GM19455 (cell line): ENCODE results near the gene JAK3.
"Not testable (repeated sequence)": the region's sequence is repeated elsewhere in the genome, so short reads cannot be mapped to it uniquely, and the experiment has no call there.

Experiments used
- ATAC-seq: cut with Tn5 transposase; IDR thresholded peaks from one replicate; pipeline ENCODE4 v1.9.1; 2021; ENCODE audit not compliant: unreplicated experiment

Gene JAK3

DNA sequence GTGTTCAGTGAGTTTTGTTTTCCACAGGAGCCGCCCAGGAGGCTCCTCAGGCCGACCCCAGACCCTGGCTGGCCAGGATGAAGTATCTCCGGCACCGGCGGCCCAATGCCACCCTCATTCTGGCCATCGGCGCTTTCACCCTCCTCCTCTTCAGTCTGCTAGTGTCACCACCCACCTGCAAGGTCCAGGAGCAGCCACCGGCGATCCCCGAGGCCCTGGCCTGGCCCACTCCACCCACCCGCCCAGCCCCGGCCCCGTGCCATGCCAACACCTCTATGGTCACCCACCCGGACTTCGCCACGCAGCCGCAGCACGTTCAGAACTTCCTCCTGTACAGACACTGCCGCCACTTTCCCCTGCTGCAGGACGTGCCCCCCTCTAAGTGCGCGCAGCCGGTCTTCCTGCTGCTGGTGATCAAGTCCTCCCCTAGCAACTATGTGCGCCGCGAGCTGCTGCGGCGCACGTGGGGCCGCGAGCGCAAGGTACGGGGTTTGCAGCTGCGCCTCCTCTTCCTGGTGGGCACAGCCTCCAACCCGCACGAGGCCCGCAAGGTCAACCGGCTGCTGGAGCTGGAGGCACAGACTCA lies 40.0 kb downstream of the JAK3 start:
- no peak for ATAC-seq

DNA sequence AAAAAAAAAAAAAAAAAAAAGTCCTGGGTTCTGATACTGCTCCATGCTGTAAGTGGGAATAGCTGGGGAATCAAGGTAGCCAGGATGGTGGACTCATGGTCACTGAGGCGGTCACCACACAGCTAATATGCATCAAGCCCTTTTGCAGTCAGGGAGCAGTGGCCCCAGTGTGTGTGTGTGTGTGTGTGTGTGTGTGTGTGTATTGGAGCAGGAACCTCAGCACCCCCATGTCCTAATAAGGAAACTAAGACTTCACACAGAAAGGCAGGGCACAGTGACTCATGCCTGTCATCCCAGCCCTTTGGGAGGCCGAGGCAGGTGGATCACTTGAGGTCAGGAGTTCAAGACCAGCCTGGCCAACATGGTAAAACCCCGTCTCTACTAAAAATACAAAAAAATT lies 40.8 kb downstream of the JAK3 start:
- no peak for ATAC-seq

DNA sequence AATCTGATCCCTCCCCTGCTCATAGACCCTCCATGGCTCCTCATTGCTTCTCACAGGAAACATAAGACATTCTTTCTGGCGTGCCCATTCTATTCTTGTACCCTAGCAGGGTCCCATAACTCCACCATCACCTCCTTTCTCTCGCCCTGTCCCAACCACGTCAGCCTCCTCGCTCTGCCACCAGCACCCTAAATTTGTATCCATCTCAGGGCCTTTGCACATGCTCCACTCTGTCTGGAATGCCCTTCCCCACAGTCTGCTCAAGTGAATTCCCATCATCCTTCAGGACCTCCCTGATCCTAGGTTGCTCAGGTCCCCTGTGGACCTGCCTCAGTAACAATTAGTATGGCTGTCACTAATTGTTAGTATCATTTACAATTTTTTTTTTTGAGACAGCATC lies 42.4 kb downstream of the JAK3 start:
- no peak for ATAC-seq

DNA sequence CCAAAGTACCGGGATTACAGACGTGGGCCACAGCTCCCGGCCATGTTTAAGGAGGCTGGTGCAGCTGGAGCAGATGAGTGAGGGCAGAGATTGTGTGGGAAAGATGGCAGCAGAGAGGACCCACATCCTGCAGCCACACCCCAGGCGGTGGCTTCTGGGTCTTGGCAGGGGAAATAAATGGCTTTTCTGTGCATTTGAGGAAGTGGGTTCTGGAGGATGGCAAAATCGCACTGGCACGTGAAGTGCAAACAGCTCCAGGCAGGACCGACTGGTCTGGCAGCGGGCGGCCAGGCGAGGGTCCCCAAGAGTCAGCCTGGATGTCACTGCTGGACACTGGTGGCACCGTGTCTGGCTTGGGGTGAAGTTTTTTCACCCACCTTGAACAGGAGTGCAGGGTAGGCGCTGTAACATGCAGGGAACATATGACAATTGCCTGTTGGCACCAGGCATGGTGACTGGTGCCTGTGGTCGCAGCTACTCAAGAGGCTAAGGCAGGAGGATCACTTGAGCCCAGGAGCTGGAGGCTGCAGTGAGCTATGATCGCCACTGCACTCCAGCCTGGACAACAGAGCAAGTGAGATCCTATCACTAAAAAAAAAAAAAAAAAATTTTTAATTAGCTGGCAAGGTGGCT lies 44.4 kb downstream of the JAK3 start:
- no peak for ATAC-seq

DNA sequence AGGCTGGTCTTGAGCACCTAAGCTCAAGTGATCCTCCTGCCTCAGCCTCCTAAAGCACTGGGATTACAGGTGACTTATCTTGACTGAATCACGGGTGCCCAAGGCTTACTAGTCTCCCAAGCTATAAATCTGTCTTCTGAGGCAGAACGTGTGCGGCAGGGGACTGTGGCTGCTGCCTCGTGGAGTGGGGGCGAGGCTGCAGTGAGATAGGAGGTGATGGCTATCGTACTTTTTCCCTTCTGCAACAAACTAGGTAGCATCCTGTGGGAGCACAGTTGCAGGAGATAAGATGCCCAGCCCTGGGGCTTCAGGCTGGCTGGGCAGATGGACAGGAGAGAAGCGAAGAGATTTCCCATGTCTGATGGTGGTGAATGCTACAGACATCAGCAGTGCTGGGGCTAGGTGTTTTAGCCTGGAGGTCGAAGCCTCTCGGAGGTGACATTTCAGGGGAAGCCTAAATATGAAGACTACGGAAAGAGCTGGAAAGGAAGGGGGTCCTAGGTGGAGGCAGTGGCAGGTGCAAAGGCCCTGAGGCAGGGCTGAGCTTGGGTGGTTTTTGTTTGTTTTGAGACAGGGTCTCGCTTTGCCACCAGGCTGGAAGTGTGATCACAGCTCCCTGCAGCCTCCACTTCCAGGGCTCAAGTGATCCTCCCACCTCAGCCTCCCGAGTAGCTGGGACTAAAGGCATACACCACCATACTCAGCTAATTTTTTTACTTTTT lies 45.5 kb downstream of the JAK3 start:
- no peak for ATAC-seq

DNA sequence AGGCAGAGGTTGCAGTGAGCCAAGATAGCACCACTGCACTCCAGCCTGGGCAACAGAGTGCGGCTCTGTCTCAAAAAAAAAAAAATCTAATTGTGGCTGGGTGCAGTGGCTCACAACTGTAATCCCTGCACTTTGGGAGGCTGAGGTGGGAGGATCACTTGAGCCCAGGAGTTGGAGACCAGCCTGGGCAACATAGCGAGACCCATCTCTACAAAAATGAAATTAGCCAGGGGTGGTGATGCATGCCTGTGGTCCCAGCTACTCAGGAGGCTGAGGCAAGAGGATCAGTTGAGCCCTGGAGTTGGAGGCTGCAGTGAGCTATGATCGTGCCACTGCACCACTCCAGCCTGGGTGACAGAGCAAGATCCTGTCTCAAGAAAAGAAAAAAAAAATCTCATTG lies 49.2 kb downstream of the JAK3 start:
- not testable (repeated sequence) for ATAC-seq

DNA sequence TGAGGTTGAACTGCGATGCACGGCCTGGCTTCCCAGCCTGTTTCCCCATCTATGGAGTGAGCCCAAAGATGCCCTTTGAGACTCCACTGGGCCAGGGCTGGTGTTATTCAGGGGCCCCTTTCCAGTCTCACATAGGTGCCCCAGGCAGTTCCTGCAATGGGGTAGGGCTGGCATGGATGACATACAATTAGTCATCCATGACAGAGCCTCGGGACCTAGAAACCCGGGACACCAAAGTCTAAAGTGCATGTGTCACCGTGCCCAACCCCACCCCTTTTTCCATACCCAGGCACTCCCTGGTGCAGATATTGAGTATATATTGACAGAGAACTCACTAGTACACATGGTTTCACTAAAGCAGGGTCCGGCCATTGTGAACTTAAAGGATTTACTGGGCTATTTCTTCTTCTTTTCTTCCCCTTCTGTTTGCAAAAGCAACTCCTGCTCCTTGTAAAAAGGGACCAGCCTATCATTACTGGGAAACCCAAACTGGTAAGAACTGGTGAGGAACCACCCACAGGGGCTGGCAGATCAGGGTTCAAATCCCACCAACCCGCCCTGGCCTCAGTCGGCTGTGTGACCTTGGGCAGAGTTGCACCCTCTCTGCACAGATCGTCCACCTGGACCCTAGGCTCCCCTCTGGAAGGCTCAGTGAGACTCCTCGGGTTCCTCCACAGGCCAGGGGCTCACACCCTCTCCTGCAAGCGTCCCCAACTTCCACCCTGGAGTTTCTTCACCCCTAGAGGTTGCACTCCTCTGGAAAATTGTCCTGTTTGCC lies 50.2 kb downstream of the JAK3 start:
- no peak for ATAC-seq

DNA sequence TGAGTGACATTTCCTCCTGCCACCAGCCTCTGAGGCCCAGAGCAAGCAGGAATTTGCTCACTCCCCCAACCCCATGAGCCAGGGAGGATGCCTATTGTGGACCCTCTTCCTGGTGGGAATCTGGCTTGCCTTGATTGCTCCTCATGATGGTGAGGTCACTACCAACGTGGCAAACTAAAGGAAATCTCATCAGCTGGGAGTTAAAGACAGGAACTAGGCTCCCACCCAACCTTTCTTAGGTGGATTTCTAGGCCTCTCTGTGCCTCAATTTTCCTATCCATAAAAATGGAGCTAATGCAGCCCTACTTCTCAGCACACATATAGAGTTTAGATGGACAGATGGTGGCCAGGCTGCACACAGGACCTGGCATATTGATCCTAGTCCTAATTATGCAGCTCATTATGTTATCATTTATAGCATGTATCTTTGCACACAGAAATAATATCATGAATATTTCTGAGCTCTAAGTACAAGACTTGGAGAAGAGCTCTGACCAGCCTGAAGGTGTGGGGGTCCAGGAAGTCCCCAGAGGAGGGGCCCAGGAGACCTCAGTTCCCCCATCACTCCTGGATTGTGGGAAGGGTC lies 50.9 kb downstream of the JAK3 start:
- ATAC-seq = no peak

DNA sequence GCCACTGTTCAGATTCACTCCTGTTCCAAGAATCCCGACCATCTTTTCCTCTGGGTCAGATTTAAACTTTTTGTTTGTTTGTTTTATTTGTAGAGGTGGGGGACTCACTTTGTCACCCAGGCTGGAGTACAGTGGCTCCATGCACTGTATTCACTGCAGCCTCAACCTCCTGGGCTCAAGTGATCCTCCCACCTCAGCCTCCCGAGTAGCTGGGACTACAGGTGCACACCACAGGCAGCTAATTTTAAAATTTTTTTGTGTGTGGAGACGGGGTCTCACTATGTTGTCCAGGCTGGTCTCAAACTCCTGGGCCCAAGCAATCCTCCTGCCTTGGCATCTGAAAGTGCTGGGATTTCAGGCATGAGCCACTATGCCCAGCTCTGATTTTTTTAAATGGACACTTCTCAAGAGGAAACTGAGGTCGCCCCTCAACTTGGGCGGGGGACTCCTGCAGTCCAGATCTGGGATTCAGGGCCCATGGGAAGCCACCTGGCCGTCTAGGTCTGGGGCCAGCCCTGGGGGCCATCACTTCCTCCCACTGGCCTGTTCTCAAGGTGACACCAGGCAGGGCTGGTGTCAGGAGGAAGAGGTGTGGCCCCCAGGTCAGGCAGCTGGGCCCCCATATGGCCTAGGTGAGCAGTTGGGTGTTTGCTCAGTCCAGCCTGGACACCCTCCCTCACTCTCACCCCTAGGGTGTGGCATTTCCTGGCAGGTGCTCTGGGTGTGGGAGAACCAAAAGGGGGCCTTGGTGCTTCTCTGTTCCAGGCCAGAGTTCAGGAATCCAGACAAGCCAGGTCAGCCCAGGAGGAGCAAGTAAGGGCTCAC lies 51.6 kb downstream of the JAK3 start:
- ATAC-seq = no peak

DNA sequence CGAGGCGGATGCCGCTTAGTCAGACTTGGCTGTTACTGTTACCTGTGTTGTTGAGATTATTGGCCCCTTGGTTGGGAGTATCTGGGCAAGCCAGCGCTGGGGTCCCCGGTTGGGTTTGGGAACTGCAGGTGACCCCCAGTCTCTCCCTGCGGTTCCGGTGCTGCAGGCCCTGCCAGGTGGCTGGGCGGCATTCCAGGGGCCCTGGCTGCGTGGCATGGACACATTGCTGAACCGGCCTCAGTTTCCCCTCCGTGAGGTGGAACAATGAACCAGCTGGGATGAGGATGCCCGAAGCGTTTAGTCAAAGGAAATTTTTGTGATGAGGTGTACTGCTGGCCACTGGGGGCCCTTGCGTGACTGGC lies 52.3 kb downstream of the JAK3 start:
- no peak for ATAC-seq

DNA sequence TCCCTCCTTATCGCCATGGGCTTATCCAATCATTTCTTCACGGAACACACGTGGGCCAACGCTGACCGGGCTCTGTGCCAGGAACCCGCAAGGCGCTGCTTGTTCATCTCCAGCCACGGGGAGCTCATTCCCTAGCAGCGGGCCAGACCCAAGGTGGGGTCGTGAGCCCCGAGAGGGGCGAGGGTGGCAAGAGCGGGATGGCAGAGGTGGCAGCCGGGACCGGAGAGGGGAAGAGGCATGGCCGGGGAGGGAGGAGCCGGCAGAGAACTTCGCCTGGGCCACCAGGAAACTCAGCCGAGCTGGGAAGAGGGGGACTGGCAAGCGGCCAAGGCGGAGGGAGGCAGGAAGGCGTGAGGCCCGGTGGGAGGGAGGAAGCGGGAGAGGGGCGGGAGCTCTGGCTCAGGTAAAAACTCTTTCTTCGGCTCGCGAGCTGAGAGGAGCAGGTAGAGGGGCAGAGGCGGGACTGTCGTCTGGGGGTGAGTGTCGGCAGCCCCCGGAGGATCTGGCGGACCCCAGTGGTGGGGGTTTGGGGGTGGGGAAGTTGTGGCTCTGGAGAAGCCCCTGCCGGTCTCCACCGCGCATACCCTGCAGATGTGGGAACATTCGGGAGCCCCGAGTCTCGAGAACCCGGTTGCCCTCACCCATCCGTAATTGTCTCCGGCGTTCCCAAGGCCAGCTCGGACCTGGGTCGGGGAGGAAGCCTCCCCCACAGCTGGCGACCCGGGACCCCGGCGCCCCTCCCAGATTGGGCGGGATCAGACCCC lies 52.9 kb downstream of the JAK3 start, which contains the start of gene B3GNT3:
Gene B3GNT3, plus strand, starts transcription at position 408 of the 764 bp plus-strand sequence. CDS start 12,670 bp downstream, outside the sequence.
- ATAC-seq = no peak

DNA sequence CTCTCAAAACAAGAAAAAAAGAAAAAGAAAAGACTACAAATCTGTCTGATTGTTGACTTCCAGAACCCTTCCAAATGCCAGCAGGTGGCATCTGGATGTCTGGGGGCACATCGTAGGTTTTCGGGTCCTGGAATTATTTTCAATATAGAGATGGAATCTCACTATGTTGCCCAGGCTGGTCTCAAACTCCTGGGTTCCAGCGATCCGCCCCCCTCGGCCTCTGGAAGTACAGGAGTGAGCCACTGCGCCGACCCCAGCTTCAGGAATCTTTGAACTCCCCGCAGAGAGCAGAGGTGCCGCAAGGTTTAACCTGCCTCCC lies 53.4 kb downstream of the JAK3 start:
- no peak for ATAC-seq

DNA sequence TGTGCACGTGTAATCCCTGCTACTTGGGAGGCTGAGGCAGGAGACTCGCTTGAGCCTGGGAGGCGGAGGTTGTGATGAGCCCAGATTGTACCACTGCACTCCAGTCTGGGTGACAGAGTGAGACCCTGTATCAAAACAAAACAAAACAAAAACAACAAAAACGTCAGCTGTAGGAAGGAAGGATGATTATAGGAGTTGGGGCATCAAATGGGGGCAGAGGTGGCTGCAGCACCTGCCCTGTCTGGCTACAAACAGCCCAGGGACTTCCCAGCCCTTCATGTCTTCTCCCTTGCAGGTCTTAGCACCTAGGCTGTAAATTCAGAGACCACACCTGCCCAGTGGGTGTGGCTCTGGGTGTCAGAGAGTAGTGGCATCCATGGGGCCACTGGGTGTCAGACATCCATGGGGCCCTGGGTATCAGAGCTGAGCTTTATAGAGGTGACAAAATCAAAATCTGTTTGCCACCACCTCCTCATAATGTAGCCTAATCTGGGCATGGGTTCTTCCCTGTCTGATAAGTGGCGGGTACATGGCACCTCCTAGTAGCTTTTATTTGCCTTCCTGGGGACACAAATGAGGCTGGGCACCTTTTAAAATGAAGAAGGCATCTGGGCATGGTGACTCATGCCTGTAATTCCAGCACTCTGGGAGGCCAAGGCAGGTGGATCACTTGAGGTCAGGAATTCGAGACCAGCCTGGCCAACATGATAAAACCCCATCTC lies 57.6 kb downstream of the JAK3 start:
- no peak for ATAC-seq

DNA sequence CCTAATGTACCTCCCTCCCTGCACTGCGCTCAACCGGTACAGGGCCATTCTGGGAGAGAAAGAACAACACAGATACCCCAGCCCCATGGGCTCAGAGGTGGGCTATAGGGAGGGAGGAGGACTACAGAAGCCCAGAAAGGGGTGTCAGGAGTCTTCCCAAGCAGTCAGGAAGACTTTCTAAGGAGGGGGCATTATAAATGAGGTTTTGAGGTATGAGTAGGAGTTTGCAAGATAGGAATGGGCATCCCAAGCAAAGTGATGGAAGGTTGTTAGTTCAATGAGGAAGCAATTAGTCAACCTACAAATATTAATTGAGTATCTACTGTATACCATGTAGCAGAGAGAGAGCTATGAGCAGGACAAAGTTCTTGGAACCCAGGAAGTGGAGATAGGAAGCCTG lies 59.1 kb downstream of the JAK3 start:
- ATAC-seq = no peak

DNA sequence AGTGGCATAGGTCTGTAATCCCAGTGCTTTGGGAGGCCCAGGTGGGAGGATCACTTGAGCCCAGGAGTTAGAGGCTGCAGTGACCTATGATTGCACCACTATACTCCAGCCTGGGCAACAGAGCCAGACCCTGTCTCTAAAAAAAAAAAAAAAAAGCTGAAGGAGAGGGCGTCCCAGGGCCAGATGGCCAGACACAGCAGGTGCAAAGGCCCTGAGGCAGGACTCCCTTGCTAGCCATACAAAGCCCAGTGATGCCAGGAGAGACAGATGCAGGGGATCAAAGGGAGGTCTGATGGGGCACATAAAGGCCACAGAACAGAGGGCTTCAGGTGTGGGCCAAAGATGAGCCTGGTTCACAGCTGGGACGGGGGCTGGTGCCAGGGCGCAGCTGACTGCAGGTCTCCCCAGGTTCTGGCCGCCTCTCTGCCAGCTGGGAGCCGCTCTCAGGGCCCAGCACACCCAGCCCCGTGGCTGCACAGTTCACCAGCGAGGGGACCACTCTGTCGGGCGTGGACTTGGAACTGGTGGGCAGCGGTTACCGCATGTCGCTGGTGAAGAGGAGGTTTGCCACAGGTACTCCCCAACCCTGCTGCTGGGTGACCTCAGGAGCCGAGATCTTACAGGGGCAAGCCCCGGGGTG lies 60.4 kb downstream of the JAK3 start:
- ATAC-seq = no peak

DNA sequence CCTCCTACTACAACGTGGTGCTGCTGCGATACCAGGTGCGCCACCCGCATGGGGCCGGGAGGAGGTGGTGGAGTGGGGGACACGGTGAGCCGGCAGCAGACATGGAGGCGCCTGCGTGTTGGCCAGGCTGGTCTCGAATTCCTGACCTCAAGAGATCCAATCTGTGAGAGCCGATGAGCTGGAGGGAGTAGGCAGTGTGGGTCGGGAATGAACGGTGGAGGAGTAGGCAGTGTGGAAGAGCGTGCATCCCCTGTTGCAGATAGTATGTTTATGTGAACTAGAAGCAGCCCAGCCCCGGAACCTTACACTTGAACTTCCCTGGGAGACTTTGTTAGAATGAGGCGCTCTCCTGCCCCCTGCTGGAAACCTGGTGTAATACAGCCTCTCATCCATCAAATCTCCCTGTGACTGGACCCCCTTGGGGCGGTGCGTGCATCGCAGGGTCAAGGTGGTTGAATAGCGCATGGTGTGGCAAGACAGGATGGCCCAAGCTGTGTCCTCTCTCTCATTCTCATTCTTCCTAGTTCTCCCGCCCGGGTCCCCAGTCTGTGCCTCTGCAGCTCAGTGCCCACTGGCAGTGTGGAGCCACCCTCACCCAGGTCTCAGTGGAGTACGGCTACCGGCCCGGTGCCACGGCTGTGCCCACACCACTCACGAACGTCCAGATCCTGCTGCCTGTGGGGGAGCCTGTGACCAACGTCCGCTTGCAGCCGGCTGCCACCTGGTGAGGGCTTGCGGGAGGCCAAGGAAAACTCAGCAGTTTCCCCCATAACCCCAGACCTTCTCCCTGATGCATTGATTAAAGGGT lies 63.4 kb downstream of the JAK3 start:
- ATAC-seq = no peak

DNA sequence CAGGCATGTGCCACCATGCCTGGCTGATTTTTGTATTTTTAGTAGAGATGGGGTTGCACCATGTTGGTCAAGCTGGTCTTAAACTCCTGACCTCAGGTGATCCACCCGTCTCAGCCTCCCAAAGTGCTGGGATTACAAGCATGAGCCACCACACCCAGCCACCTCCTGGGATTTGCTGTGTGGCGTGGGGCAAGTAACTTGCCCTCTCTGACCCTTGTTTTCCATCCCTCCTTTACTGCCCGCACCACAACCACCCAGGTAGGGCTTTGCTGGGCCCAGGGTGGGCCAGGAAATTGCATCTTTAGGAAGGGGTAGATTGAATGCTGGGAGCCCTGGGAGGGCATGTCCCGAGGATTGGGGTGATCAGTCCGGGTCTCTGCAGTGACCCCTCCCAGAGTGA lies 64.1 kb downstream of the JAK3 start:
- ATAC-seq = not testable (repeated sequence)

DNA sequence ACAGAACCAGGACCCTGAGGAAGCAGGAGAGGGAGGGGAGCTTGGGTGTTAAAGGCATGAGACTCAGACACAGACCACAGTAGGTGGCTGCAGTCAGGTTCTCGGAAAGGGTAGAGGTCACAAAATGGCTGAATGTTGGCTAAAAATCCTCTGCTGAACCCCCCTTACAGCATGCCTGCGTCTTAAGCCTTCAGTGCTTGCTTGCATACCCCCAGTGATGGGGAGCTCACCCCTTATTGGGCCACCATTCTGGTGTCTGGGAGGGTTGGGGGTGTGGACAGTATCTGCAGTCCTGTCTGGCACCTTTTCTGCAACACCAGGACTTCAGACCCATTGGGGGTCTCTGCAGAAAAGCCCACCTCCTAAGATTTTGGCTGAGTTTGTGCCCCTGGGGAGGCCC lies 67.0 kb downstream of the JAK3 start:
- no peak for ATAC-seq
